Caco-2 (cell line): ENCODE results near the gene TOR4A. TPM values are rescaled to one million over a fixed set of nuclear protein-coding genes. Genes with fewer than 3 reads are reported as not detected.

Source experiments
- BruUV-seq: library from RNA; stranded (reverse); fragments of 400-500 nt; replicated peaks from 2 replicates; lab custom pipeline; 2021; lab: Mats Ljungman, UMichigan
- CTCF ChIA-PET: fragments of 300-600 bp; sonication (Branson Sonifier 250); formaldehyde crosslinking; loops from one replicate; lab custom pipeline; 2022; ENCODE audit warnings: antibody characterized with exemption; lab: Charles Lee
- POLR2A ChIA-PET: fragments of 300-600 bp; sonication (Branson Sonifier 250); formaldehyde crosslinking; loops from one replicate; lab custom pipeline; 2022; ENCODE audit warnings: antibody characterized with exemption; lab: Charles Lee
- DNase-seq, 2 experiments: peaks; one replicate each; pipeline versions ENCODE4 v3.0.0 to v3.0.0-alpha.2; 2020 to 2022
- H3K27me3 ChIP-seq: replicated peaks from 2 replicates; pipeline ENCODE4 v1.6.0; 2011; ENCODE audit warnings: low read length; ENCODE audit not compliant: control insufficient read depth, insufficient read depth
- H3K36me3 ChIP-seq: 2 replicates; pipeline ENCODE4 v1.5.1; 2011; ENCODE audit warnings: low read length; ENCODE audit not compliant: control insufficient read depth, insufficient read depth
- H3K4me1 ChIP-seq: fragments of 250-450 bp; sonication (Bioruptor Pico); 2 replicates; pipeline ENCODE4 v1.5.1; 2020; ENCODE audit warnings: mild to moderate bottlenecking
- H3K4me3 ChIP-seq: 2 replicates; pipeline ENCODE4 v1.5.1; 2011; ENCODE audit warnings: low read depth, mild to moderate bottlenecking, control low read depth, low read length
- H3K9me3 ChIP-seq: fragments of 250-450 bp; sonication (Bioruptor Pico); 2 replicates; pipeline ENCODE4 v1.5.1; 2020; ENCODE audit warnings: mild to moderate bottlenecking, moderate library complexity
- H3K27ac Mint-ChIP-seq: one replicate; pipeline ENCODE4 v1.8.0; 2022; ENCODE audit warnings: mixed read lengths; ENCODE audit not compliant: unreplicated experiment
- H3K27me3 Mint-ChIP-seq: one replicate; pipeline ENCODE4 v1.8.0; 2022; ENCODE audit warnings: mixed read lengths; ENCODE audit not compliant: insufficient read depth, unreplicated experiment
- H3K36me3 Mint-ChIP-seq: one replicate; pipeline ENCODE4 v1.8.0; 2022; ENCODE audit warnings: mild to moderate bottlenecking, mixed read lengths; ENCODE audit not compliant: insufficient read depth, unreplicated experiment
- H3K4me1 Mint-ChIP-seq: one replicate; pipeline ENCODE4 v1.8.0; 2022; ENCODE audit warnings: low read depth, mixed read lengths; ENCODE audit not compliant: unreplicated experiment
- H3K4me3 Mint-ChIP-seq: one replicate; pipeline ENCODE4 v1.8.0; 2022; ENCODE audit warnings: mild to moderate bottlenecking, moderate library complexity, mixed read lengths; ENCODE audit not compliant: unreplicated experiment
- H3K9me3 Mint-ChIP-seq: one replicate; pipeline ENCODE4 v1.8.0; 2022; ENCODE audit warnings: mixed read lengths; ENCODE audit not compliant: unreplicated experiment
- intact Hi-C: fragments of 100-400 bp; cut with micrococcal nuclease; formaldehyde crosslinking; loops from one replicate; pipeline ENCODE4 v1.10.0; 2022; ENCODE audit not compliant: unreplicated experiment
- total RNA-seq: library from RNA; stranded (reverse); gene quantifications from 2 replicates; pipeline ENCODE4 v1.2.3, GENCODE V29; 2022
- TF ChIP-seq, protein P1 (sequence below), 2 experiments: fragments of 200-600 bp in 1 of 2; IDR thresholded peaks; 1 replicate in 1 of 2; 2 replicates in 1 of 2; pipeline versions ENCODE4 v1.5.1 to v1.8.0; 2011 to 2022; ENCODE audit warnings: antibody characterized with exemption in 1 of 2, control low read depth in 1 of 2, inconsistent platforms in 1 of 2, low read depth in 1 of 2, low read length in 1 of 2, mild to moderate bottlenecking in 1 of 2, moderate library complexity in 1 of 2; ENCODE audit not compliant: insufficient read depth in 1 of 2, severe bottlenecking in 1 of 2, unreplicated experiment in 1 of 2

Gene TOR4A
- total RNA-seq, 1 experiment from 2014 or later = 1.8 TPM

DNA sequence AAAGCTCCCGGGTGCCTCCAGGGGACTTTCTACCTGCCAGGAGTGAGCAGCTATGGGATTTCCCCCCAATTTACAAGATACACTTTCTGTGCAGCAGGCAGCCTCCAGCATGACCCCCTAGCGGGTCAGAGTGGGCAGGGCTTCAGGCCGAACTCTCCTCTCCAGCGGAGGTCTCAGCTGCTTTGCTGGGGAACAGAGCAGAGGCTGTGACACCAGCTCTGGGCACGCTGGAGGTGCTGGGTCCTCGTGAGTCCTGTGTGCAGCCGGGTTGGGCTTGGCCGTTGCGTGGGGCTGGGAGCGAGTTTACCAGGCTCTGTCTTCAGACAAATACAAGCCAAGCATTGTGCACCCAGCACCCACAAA, 21.7 kb downstream of the TOR4A start:
- Histone ChIP-seq H3K27me3 (no peaks in the 10 kb centered on the region), H3K4me1 (peaks cover 26% of the 10 kb centered on the region), H3K36me3 (no peaks in the 10 kb centered on the region), H3K9me3 (no peaks in the 10 kb centered on the region), H3K4me3 (no peak overlapping the region)
- no TSS peak for BruUV-seq
- intact Hi-C loops = loop anchor here (10.0 kb wide), 1 partner anchor 236 kb away; no protein-coding TSS in a partner anchor
- Mint-ChIP-seq H3K27ac (no peak overlapping the region), H3K36me3 (peaks cover 39% of the 10 kb centered on the region), H3K4me3 (no peak overlapping the region), H3K9me3 (no peaks in the 10 kb centered on the region), H3K4me1 (peaks cover 7% of the 10 kb centered on the region), H3K27me3 (no peaks in the 10 kb centered on the region)
- TF ChIP-seq, protein P1, sequence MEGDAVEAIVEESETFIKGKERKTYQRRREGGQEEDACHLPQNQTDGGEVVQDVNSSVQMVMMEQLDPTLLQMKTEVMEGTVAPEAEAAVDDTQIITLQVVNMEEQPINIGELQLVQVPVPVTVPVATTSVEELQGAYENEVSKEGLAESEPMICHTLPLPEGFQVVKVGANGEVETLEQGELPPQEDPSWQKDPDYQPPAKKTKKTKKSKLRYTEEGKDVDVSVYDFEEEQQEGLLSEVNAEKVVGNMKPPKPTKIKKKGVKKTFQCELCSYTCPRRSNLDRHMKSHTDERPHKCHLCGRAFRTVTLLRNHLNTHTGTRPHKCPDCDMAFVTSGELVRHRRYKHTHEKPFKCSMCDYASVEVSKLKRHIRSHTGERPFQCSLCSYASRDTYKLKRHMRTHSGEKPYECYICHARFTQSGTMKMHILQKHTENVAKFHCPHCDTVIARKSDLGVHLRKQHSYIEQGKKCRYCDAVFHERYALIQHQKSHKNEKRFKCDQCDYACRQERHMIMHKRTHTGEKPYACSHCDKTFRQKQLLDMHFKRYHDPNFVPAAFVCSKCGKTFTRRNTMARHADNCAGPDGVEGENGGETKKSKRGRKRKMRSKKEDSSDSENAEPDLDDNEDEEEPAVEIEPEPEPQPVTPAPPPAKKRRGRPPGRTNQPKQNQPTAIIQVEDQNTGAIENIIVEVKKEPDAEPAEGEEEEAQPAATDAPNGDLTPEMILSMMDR (IDR thresholded peaks at IDR 0.05; ENCODE audit: insufficient read depth in 1 of 2, low read depth in 1 of 2, low read length in 1 of 2, severe bottlenecking in 1 of 2, unreplicated experiment in 1 of 2) = no peak
- ChIA-PET POLR2A (no interaction called here), CTCF (no interaction called here)
- no peak for DNase-seq

GRCh38 chr9:137299938-137300337, 22.4 kb downstream of the TOR4A start:
- Histone ChIP-seq H3K4me3 (peak overlapping the region; percentile 99; the same call in 1 of the 2 replicates), H3K4me1 (peaks cover 20% of the 10 kb centered on the region), H3K27me3 (no peaks in the 10 kb centered on the region), H3K9me3 (no peaks in the 10 kb centered on the region), H3K36me3 (no peaks in the 10 kb centered on the region)
- H3K27me3 Mint-ChIP-seq = no peaks in the 10 kb centered on the region
- peak overlapping the region; percentile 90 for H3K4me3 Mint-ChIP-seq
- POLR2A ChIA-PET = interaction anchor here (0.6 to 1.0 kb wide), 2 partner anchors 13 to 99 kb away, joined by 3 to 4 read pairs; no protein-coding TSS in a partner anchor
- no peaks in the 10 kb centered on the region for H3K9me3 Mint-ChIP-seq
- DNase-seq = no peak
- H3K4me1 Mint-ChIP-seq = peaks cover 7% of the 10 kb centered on the region
- peaks cover 34% of the 10 kb centered on the region for H3K36me3 Mint-ChIP-seq
- CTCF ChIA-PET = interaction anchor here (0.7 to 0.8 kb wide), 2 partner anchors 13 to 19 kb away, joined by 3 read pairs; no protein-coding TSS in a partner anchor
- H3K27ac Mint-ChIP-seq = no peak overlapping the region
- BruUV-seq = TSS peak; percentile 82
- intact Hi-C loops = loop anchor here (5.0 to 10.0 kb wide), 2 partner anchors 122 to 235 kb away; partner anchors contain the start of genes EXD3 and NOXA1
- TF ChIP-seq, protein P1 (IDR thresholded peaks at IDR 0.05; ENCODE audit: insufficient read depth in 1 of 2, low read depth in 1 of 2, low read length in 1 of 2, severe bottlenecking in 1 of 2, unreplicated experiment in 1 of 2) = no peak

DNA sequence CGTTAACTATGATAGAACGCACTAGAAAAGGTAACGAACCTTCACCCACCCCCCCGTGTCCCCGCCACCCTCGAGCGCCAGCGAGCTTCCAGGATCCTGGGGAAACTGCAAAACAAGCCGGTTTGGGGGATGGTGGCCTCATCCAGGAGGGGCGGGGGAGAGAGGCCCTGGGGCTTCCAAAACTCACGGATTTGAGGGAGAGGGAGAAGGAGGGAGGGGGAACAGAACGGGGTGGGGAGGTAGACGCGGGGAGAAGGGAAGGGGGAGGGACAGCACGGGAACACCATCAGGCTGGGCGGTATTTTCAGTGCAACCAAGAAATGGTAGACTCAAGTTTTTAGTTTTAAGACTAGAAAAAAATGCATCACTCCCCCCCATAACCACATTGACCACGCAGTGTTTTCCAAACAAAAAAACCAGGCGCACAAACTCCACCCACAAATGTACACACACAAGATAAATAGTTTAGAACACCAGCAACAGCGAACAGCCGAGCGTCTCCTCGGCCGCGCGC, 23.1 kb downstream of the TOR4A start:
- peaks cover 34% of the 10 kb centered on the region for H3K36me3 Mint-ChIP-seq
- DNase-seq = peak in 1 of 2 experiments; percentile 48
- Histone ChIP-seq H3K4me1 (peaks cover 17% of the 10 kb centered on the region), H3K9me3 (no peaks in the 10 kb centered on the region), H3K4me3 (peak overlapping the region; percentile 99), H3K27me3 (no peaks in the 10 kb centered on the region), H3K36me3 (no peaks in the 10 kb centered on the region)
- intact Hi-C loops = loop anchor here (5.0 kb wide), 1 partner anchor 122 kb away; the partner anchor contains the start of genes EXD3 and NOXA1
- no TSS peak for BruUV-seq
- H3K9me3 Mint-ChIP-seq = no peaks in the 10 kb centered on the region
- ChIA-PET CTCF (interaction anchor here (0.6 to 2.0 kb wide), 4 partner anchors 14 to 141 kb away, joined by 3 to 15 read pairs (median 3); partner anchors contain the start of genes ENTPD8, EXD3 and NOXA1), POLR2A (interaction anchor here (0.6 to 1.0 kb wide), 2 partner anchors 14 to 99 kb away, joined by 3 to 4 read pairs; no protein-coding TSS in a partner anchor)
- no peaks in the 10 kb centered on the region for H3K27me3 Mint-ChIP-seq
- peak overlapping the region; percentile 90 for H3K4me3 Mint-ChIP-seq
- H3K4me1 Mint-ChIP-seq = peaks cover 7% of the 10 kb centered on the region
- H3K27ac Mint-ChIP-seq = peak overlapping the region; percentile 84
- TF ChIP-seq, protein P1 (IDR thresholded peaks at IDR 0.05; ENCODE audit: insufficient read depth in 1 of 2, low read depth in 1 of 2, low read length in 1 of 2, severe bottlenecking in 1 of 2, unreplicated experiment in 1 of 2) = no peak
